Muscle of leg (tissue), 11 donors: ENCODE data around the gene PCNX1. TPM values are rescaled to one million over a fixed set of nuclear protein-coding genes. Genes with fewer than 3 reads are reported as not detected.
"Not testable (repeated sequence)": the region's sequence is repeated elsewhere in the genome, so short reads cannot be mapped to it uniquely, and the experiment has no call there.

Experiments
- DNase-seq: peaks from one replicate; pipeline ENCODE4 v3.0.0; 2013
- H3K27ac ChIP-seq: one replicate; pipeline ENCODE4 v1.5.1; 2013; ENCODE audit warnings: mild to moderate bottlenecking, low read length, control low read depth
- H3K27me3 ChIP-seq: one replicate; pipeline ENCODE4 v1.6.1; 2013; ENCODE audit warnings: low read length; ENCODE audit not compliant: control insufficient read depth, insufficient read depth
- H3K36me3 ChIP-seq: one replicate; pipeline ENCODE4 v1.6.1; 2013; ENCODE audit warnings: low read length; ENCODE audit not compliant: control insufficient read depth, insufficient read depth
- H3K4me1 ChIP-seq: one replicate; pipeline ENCODE4 v1.6.1; 2013; ENCODE audit warnings: low read length; ENCODE audit not compliant: control insufficient read depth, insufficient read depth
- H3K4me3 ChIP-seq: one replicate; pipeline ENCODE4 v1.5.1; 2013; ENCODE audit warnings: low read length, control low read depth
- H3K9me3 ChIP-seq: replicated peaks from 2 replicates; pipeline ENCODE4 v1.6.1; 2013; ENCODE audit warnings: low read depth, low read length; ENCODE audit not compliant: control insufficient read depth
- WGBS: methylation state at CpG from one replicate; pipeline ENCODE4 v1.1.5; 2013; ENCODE audit warnings: missing lambda C conversion rate; ENCODE audit not compliant: insufficient coverage; 5-methylcytosine and 5-hydroxymethylcytosine counted together
- polyA plus RNA-seq, 8 donors: library from polyadenylated mRNA; unstranded; fragments of 120-200 nt; gene quantifications; one replicate each; pipeline versions ENCODE4 v1.2.1 to v1.2.3, GENCODE V29; 2013; ENCODE audit warnings: inconsistent platforms in 1 of 8, low replicate concordance in 1 of 8; ENCODE audit not compliant: insufficient read length in 8 of 8, insufficient read depth in 1 of 8
- total RNA-seq: library from RNA; stranded (reverse); fragments of 120-200 nt; gene quantifications from one replicate; pipeline ENCODE4 v1.2.4, GENCODE V29; 2013

The PCNX1 gene
- total and polyA plus RNA-seq, 9 donors: 14.8 to 37.7 (median 22.4) TPM

DNA sequence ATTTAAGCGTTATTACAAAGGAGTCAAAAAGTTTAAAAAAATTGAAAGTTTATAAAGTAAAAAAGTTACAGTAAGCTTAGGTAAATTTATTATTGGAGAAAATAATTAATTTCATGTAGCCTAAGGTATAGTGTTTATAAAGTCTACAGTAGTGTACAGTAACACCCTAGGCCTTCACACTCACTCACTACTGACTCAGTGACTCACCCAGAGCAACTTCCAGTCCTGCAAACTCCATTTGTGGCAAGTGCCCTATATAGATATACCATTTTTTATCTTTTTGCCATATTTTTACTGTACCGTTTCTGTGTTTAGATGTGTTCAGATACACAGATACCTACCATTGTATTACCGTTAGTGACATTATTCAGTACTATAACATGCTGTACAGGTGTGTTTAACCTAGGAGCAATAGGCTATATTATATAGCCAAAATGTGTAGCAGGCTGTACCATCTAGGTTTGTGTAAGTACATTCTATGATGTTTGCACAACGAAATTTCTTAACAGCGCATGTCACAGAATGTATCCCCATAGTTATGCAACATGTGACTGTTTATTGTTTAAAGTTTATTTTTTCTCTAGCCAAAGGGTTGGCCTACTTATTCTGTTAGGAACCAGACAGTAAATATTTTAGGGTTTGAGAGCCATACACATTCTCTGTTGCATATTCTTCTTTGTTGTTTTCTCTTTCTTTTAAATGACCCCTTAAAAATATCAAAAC is 155.5 kb downstream of the PCNX1 start:
- no CpG with 5 or more reads among the region's 5 CpGs for WGBS
- DNase-seq: no peak
- Histone ChIP-seq H3K27me3 (no peaks in the 10 kb centered on the region), H3K4me3 (no peak overlapping the region), H3K36me3 (peaks cover 20% of the 10 kb centered on the region), H3K27ac (no peak overlapping the region), H3K9me3 (peaks cover 6% of the 10 kb centered on the region), H3K4me1 (no peaks in the 10 kb centered on the region)

GRCh38 chr14:71063351-71063750 is 156.1 kb downstream of the PCNX1 start:
- DNase-seq: no peak
- Histone ChIP-seq H3K27ac (no peak overlapping the region), H3K36me3 (peaks cover 20% of the 10 kb centered on the region), H3K9me3 (peaks cover 6% of the 10 kb centered on the region), H3K27me3 (no peaks in the 10 kb centered on the region), H3K4me1 (no peaks in the 10 kb centered on the region), H3K4me3 (no peak overlapping the region)
- WGBS: no CpG with 5 or more reads among the region's 2 CpGs

DNA sequence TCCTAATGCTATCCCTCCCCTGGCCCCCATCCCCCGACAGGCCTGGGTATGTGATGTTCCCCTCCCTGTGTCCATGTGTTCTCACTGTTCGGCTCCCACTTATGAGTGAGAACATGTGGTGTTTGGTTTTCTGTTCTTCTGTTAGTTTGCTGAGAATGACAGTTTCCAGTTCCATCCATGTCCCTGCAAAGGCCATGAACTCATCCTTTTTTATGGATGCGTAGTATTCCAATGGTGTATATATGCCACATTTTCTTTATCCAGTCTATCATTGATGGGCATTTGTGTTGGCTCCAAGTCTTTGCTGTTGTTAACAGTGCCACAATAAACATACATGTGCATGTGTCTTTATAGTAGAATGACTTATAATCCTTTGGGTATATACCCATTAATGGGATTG is 157.5 kb downstream of the PCNX1 start:
- WGBS: no CpG with 5 or more reads among the region's 3 CpGs
- H3K36me3 ChIP-seq: peaks cover 18% of the 10 kb centered on the region

DNA sequence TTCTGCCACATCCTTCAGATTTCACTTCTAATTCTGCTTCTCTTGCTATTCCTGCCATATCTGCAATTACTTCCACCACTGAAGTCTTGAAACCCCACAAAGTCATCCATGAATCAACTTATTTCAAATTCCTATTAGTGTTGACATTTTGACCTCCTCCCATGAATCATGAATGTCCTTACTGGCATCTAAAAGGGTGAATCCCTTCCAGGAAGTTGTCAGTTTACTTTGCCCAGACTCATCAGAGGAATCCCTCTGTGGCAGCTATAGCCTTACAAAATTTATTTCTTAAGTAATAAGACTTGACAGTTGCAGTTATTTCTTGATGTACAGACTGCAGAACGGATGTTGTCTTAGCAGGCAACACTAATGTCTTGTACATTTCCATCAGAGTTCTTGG is 162.9 kb downstream of the PCNX1 start:
- H3K27ac ChIP-seq: no peak overlapping the region
- H3K4me1 ChIP-seq: no peaks in the 10 kb centered on the region
- no CpG with 5 or more reads among the region's 1 CpG for WGBS
- no peaks in the 10 kb centered on the region for H3K27me3 ChIP-seq
- H3K36me3 ChIP-seq: peaks cover 23% of the 10 kb centered on the region
- no peak overlapping the region for H3K4me3 ChIP-seq
- H3K9me3 ChIP-seq: peaks cover 2% of the 10 kb centered on the region
- DNase-seq: no peak

More for the DNA sequence above, 157.5 kb downstream of the PCNX1 start:
- H3K27me3 ChIP-seq, H3K4me3 ChIP-seq, DNase-seq, H3K4me1 ChIP-seq, H3K9me3 ChIP-seq, H3K27ac ChIP-seq: not testable (repeated sequence)

- Histone ChIP-seq H3K27me3 (no peaks in the 10 kb centered on the region), H3K9me3 (no peaks in the 10 kb centered on the region), H3K4me1 (no peaks in the 10 kb centered on the region), H3K36me3 (peaks cover 24% of the 10 kb centered on the region), H3K4me3 (no peak overlapping the region), H3K27ac (no peak overlapping the region)
- no peak for DNase-seq
- WGBS: 67% methylated on average over 1 of the region's 1 CpG
Measured at GRCh38 chr14:71071042-71071441, 163.8 kb downstream of the PCNX1 start.

GRCh38 chr14:71076462-71077092 is 169.3 kb downstream of the PCNX1 start:
- WGBS: no CpG with 5 or more reads among the region's 1 CpG
- Histone ChIP-seq H3K36me3 (peaks cover 35% of the 10 kb centered on the region), H3K4me1 (no peaks in the 10 kb centered on the region), H3K9me3 (peaks cover 13% of the 10 kb centered on the region), H3K27ac (no peak overlapping the region), H3K4me3 (no peak overlapping the region), H3K27me3 (no peaks in the 10 kb centered on the region)
- no peak for DNase-seq

DNA sequence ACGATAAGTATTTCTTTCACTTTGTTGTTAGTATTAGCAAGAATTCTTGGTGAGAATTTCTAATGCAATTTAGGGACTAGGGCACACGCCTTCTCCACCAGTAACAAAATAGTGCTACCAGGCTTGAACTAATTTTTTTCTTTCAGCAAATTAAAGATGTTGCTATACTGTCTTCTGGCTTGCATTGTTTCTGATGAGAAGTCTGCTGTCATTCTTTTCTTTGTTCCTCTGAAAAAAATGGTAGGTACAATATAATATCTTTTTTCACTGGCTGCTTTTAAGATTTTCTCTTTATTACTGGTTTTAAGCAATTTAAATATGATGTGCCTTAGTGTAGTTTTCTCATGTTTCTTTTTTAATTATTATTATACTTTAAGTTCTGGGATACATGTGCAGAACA is 171.2 kb downstream of the PCNX1 start:
- DNase-seq: no peak
- Histone ChIP-seq H3K9me3 (peaks cover 13% of the 10 kb centered on the region), H3K4me3 (no peak overlapping the region), H3K27ac (no peak overlapping the region), H3K4me1 (no peaks in the 10 kb centered on the region), H3K36me3 (peaks cover 32% of the 10 kb centered on the region), H3K27me3 (no peaks in the 10 kb centered on the region)
- no CpG with 5 or more reads among the region's 2 CpGs for WGBS

DNA sequence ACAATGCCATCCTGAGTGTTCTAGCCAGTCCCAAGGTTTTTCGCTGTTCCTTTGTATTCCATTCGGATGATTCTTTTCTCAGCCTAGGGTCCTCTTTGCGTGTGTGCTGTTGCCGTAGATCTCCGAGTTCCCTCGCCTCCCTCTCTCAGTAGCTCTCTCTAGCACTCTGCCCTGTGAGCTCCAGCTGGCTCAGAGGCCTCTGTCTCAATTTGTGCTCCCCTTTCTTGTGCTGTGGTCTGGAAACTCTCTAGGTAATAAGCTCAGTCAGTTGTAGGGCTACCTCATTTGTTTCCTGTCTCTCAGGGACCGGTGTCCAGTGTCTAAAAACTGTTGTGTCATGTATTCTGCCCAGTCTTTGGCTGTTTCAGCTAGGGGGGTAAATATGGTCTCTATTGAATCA is 179.3 kb downstream of the PCNX1 start:
- H3K4me3 ChIP-seq: no peak overlapping the region
- no peaks in the 10 kb centered on the region for H3K27me3 ChIP-seq
- 74% methylated on average over 2 of the region's 7 CpGs for WGBS
- peaks cover 14% of the 10 kb centered on the region for H3K36me3 ChIP-seq
- no peaks in the 10 kb centered on the region for H3K9me3 ChIP-seq
- no peaks in the 10 kb centered on the region for H3K4me1 ChIP-seq
- DNase-seq: no peak
- H3K27ac ChIP-seq: no peak overlapping the region

DNA sequence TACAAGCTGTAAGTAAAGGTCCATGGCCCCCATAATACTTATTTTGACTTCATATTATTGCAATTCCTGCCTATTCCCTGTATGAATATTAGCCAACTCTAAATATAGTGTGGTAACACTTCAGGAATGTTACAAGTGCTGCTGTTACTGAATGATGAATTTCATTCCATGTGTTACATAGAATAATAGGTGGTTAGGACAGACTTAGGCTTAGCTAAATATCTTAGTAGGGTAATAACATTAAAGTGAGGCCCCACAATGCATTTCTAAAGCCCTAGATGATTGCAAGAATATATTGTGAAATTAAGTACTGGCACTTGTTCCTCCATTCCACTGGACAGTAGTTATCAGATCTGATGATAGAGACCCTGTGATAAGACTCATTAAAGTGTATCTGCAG is 182.7 kb downstream of the PCNX1 start:
- Histone ChIP-seq H3K36me3 (peaks cover 25% of the 10 kb centered on the region), H3K27me3 (no peaks in the 10 kb centered on the region), H3K4me1 (no peaks in the 10 kb centered on the region), H3K4me3 (no peak overlapping the region), H3K27ac (no peak overlapping the region), H3K9me3 (no peaks in the 10 kb centered on the region)
- DNase-seq: no peak

- H3K27ac ChIP-seq: no peak overlapping the region
- H3K9me3 ChIP-seq: no peaks in the 10 kb centered on the region
- 97% methylated on average over 3 of the region's 5 CpGs for WGBS
- DNase-seq: no peak
- no peaks in the 10 kb centered on the region for H3K27me3 ChIP-seq
- peaks cover 15% of the 10 kb centered on the region for H3K36me3 ChIP-seq
- H3K4me1 ChIP-seq: no peaks in the 10 kb centered on the region
- H3K4me3 ChIP-seq: no peak overlapping the region
Measured at GRCh38 chr14:71094722-71095121, 187.5 kb downstream of the PCNX1 start.
